ENCODE measurements around the gene ASB7.

The ASB7 gene

DNA sequence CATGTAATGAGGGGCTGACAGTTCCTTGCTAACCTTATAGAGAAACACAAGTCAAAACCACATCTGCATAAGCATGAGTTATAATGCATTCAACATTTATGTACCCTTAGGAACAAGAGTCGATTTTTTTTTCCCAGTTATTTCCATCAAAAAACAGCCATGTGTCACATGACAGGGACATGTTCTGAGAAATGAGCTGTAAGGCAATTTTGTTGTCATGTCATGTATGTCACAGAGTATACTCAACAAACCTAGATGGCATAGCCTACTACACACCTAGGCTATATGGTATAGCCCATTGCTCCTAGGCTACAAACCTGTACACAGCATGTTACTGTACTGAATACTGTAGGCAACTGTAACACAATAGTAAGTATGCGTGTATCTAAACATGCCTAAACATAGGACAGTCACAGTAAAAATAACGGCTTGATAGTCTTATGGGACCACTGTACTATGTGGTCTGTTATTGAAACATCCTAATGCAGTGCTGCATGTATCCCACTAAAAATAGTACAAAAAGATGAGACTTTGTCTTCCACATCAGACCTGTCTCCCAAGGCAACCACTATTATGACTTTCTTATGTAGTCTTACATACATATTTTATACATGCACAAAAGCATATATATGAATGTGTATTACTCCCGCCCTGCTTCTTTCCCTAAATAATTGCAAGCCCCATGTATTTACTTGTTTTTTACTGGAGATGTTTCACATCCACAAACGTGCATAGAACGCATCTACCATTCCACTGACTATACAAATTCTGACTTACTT lies 35.4 kb upstream of the ASB7 start:
- H3K4me1 Mint-ChIP-seq = no peaks in the 10 kb centered on the region
- no peak overlapping the region for H3K4me3 Mint-ChIP-seq
- no peaks in the 10 kb centered on the region for H3K9me3 Mint-ChIP-seq
- TF ChIP-seq, protein P1, sequence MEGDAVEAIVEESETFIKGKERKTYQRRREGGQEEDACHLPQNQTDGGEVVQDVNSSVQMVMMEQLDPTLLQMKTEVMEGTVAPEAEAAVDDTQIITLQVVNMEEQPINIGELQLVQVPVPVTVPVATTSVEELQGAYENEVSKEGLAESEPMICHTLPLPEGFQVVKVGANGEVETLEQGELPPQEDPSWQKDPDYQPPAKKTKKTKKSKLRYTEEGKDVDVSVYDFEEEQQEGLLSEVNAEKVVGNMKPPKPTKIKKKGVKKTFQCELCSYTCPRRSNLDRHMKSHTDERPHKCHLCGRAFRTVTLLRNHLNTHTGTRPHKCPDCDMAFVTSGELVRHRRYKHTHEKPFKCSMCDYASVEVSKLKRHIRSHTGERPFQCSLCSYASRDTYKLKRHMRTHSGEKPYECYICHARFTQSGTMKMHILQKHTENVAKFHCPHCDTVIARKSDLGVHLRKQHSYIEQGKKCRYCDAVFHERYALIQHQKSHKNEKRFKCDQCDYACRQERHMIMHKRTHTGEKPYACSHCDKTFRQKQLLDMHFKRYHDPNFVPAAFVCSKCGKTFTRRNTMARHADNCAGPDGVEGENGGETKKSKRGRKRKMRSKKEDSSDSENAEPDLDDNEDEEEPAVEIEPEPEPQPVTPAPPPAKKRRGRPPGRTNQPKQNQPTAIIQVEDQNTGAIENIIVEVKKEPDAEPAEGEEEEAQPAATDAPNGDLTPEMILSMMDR (IDR thresholded peaks at IDR 0.05) = no peak
- peaks cover 28% of the 10 kb centered on the region for H3K36me3 Mint-ChIP-seq (ENCODE audit: low read depth)
- no peak overlapping the region for H3K27ac Mint-ChIP-seq
- no peak for DNase-seq
- peaks cover 5% of the 10 kb centered on the region for H3K27me3 Mint-ChIP-seq (ENCODE audit: low read depth, poor library complexity)

DNA sequence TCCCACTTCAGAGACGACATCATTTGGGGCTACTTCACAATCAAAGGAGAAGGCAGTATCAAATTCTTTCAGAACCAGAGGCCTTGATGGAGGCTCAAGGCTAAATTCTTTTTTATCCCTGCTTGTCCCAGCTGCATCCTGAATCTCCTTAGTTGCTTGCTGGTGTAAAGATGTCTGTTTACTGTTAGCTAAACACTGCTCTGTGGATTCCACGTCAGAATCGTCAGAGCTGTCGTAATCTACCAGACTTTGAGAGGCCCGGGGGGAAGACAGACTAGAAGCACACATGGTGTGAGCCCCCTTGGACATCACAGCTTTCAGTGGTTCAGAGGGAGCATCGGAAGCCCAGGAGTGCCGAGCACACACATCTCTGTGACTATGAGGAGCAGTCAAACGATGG lies 33.0 kb upstream of the ASB7 start:
- no peaks in the 10 kb centered on the region for H3K9me3 Mint-ChIP-seq
- H3K27ac Mint-ChIP-seq = peak overlapping the region; percentile 33
- no peaks in the 10 kb centered on the region for H3K4me1 Mint-ChIP-seq
- no peak for DNase-seq
- TF ChIP-seq, protein P1 (IDR thresholded peaks at IDR 0.05) = no peak
- H3K27me3 Mint-ChIP-seq (ENCODE audit: low read depth, poor library complexity) = no peaks in the 10 kb centered on the region
- no peak overlapping the region for H3K4me3 Mint-ChIP-seq
- H3K36me3 Mint-ChIP-seq (ENCODE audit: low read depth) = peaks cover 35% of the 10 kb centered on the region

DNA sequence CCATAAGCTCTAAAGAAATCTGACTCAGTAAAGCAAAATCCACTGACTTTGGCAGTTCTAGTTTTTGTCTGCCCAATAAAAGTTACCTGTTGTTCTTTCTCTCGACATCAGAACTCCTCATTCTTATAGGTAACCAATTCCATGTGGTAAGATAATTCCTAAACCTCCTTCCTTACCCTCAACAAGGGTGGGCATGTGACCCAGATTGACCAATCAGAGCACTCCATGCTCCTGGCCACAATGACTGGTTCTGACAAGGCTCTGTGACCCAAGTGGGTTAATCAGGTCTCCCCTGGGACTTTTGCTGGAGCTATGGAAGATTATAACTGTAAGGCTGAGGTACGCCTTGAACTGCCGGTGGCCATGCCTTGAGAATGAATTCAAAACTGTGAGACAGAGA lies 32.1 kb upstream of the ASB7 start:
- Mint-ChIP-seq H3K9me3 (no peaks in the 10 kb centered on the region), H3K36me3 (ENCODE audit: low read depth) (peaks cover 44% of the 10 kb centered on the region), H3K27ac (no peak overlapping the region), H3K4me3 (no peak overlapping the region), H3K27me3 (ENCODE audit: low read depth, poor library complexity) (no peaks in the 10 kb centered on the region), H3K4me1 (no peaks in the 10 kb centered on the region)
- no peak for DNase-seq
- TF ChIP-seq, protein P1 (IDR thresholded peaks at IDR 0.05) = no peak

DNA sequence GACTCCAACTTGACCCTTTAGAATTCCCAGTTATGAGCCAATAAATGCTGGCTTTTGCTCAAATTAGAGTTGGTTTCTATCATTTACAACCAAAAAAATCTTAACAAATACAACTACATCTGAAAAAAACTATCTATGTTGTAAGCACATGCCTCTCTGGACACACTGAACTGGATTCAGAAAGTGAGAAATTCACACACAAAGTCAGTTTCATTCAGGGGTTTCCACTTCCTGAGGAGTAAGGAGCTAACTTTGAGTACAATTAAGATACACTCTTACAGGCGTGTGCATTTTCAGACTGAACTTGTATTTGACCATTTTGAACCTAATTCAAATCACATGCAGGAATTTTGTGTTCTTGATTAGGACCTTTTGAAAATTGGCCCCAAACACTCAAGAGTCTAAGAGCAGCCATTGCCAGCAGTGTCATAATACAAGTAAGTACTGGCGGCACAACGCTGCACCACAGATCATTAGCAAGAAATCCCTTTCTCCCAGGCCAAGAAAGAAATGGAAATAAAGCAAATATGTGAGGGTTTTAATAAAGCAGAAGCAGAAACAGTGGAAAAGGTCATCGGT lies 31.6 kb upstream of the ASB7 start:
- no peaks in the 10 kb centered on the region for H3K4me1 Mint-ChIP-seq
- peaks cover 48% of the 10 kb centered on the region for H3K36me3 Mint-ChIP-seq (ENCODE audit: low read depth)

DNA sequence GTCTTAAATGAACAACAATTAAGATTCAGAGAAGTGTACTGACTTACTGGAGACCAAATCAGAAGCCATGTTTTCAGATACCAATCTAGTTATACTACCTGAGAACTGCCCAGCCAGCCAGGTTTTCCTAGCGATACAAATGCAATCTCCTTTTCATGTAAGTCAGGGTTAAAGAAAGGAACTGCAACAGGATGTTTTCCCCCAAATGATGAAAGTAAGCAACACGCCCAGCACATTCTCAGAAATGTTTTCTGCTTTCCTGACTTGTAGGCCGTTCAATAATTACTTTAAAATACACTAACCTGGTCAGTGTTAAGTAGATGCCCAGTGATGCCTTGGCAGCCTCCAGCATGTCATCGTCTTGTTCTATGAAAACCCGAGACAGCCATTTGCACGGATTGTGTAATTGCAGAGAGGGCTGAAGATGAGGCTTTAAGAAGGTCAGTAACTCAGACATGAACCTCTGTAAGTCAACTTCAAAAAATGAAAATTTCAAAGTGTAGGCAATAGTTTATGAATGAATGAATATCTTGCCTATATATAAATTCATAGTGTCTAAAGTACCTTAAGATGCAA lies 30.7 kb upstream of the ASB7 start:
- H3K4me1 Mint-ChIP-seq = no peaks in the 10 kb centered on the region
- H3K9me3 Mint-ChIP-seq = peaks cover 6% of the 10 kb centered on the region

More for the DNA sequence above, 31.6 kb upstream of the ASB7 start:
- TF ChIP-seq, protein P1 (IDR thresholded peaks at IDR 0.05) = no peak
- Mint-ChIP-seq H3K27ac (no peak overlapping the region), H3K4me3 (no peak overlapping the region), H3K27me3 (ENCODE audit: low read depth, poor library complexity) (no peaks in the 10 kb centered on the region), H3K9me3 (no peaks in the 10 kb centered on the region)
- no peak for DNase-seq

More for the DNA sequence above, 30.7 kb upstream of the ASB7 start:
- no peak overlapping the region for H3K27ac Mint-ChIP-seq
- peaks cover 56% of the 10 kb centered on the region for H3K36me3 Mint-ChIP-seq (ENCODE audit: low read depth)
- TF ChIP-seq, protein P1 (IDR thresholded peaks at IDR 0.05) = no peak
- H3K27me3 Mint-ChIP-seq (ENCODE audit: low read depth, poor library complexity) = no peaks in the 10 kb centered on the region
- DNase-seq = no peak
- no peak overlapping the region for H3K4me3 Mint-ChIP-seq
